ENCODE results near the gene ZMIZ1. TPM values are rescaled to one million over a fixed set of nuclear protein-coding genes. Genes with fewer than 3 reads are reported as not detected.

The ZMIZ1 gene
- total and polyA plus RNA-seq, 9 donors: 16.3 to 55.7 (median 38.1) TPM

DNA sequence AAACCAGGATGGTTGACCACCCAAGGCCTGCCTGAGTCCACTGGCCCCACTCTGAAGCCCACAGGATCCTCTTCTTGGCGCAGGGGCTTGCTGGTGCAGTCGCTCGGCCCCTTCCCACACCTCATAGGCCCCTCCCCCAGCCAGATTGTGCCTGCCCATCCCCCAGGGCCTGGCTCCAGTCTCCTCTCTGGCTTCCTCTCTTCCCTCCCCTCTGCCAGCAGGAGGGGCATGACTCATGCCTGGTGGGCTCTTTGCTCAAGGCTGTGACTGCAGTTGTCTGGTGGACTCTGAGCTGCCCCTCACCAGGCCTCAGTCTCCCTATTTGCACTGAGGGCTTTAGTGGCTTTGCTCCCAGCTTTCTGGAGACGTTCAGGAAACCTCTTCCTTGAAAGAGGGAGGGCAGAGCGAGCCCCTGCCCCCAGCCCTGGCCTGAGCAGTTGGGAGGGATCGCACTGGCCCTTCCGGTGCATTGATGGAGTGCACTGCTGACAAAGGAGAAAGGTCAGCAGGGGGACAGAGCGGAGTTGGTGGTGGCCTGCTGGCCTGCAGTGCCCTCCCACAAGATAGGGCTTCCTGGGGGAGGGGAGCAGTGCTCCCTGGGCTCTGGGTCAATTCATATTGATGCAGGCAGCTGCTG, 60.7 kb downstream of the ZMIZ1 start:
- peaks cover 93% of the 10 kb centered on the region for H3K4me1 ChIP-seq (ENCODE audit: control insufficient read depth, insufficient read depth, low read length)
- H3K36me3 ChIP-seq (ENCODE audit: control insufficient read depth, insufficient read depth, low read length): peaks cover 31% of the 10 kb centered on the region
- WGBS (ENCODE audit: insufficient coverage): 54% methylated on average over 7 of the region's 8 CpGs
- peak; percentile 46 for DNase-seq
- H3K9me3 ChIP-seq (replicated peaks; ENCODE audit: control insufficient read depth, low read depth, low read length): no peaks in the 10 kb centered on the region
- no peaks in the 10 kb centered on the region for H3K27me3 ChIP-seq (ENCODE audit: control insufficient read depth, insufficient read depth, low read length)
- H3K4me3 ChIP-seq (ENCODE audit: low read length): no peak overlapping the region
- peak overlapping the region; percentile 58 for H3K27ac ChIP-seq (ENCODE audit: low read length)

DNA sequence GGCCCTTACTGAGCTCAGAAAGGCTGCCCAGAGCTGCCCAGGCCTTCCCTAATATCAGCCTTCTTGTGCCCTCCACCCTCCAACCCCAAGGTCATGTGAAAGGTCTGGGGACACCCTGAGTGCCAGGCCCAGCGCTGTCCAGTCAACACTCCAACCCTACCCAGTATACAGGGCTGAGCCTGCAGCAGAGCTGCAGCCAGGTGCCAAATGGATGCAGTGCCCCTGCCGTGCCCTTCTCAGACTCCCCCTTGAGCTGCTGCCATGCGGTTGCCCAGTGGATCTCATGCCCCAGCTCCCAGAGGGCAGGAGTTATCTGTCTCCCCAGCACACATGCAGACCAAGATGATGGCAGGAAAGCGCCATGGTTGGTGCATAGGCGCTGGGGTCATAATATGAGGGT, 61.5 kb downstream of the ZMIZ1 start:
- DNase-seq: no peak
- Histone ChIP-seq H3K27ac (ENCODE audit: low read length) (no peak overlapping the region), H3K27me3 (ENCODE audit: control insufficient read depth, insufficient read depth, low read length) (no peaks in the 10 kb centered on the region), H3K4me1 (ENCODE audit: control insufficient read depth, insufficient read depth, low read length) (peaks cover 92% of the 10 kb centered on the region), H3K4me3 (ENCODE audit: low read length) (no peak overlapping the region), H3K9me3 (replicated peaks; ENCODE audit: control insufficient read depth, low read depth, low read length) (no peaks in the 10 kb centered on the region), H3K36me3 (ENCODE audit: control insufficient read depth, insufficient read depth, low read length) (peaks cover 24% of the 10 kb centered on the region)
- 88% methylated on average over 5 of the region's 5 CpGs for WGBS (ENCODE audit: insufficient coverage)

GRCh38 chr10:79130846-79131245, 62.1 kb downstream of the ZMIZ1 start:
- no peak for DNase-seq

GRCh38 chr10:79131836-79132631, 63.3 kb downstream of the ZMIZ1 start:
- H3K9me3 ChIP-seq (replicated peaks; ENCODE audit: control insufficient read depth, low read depth, low read length): no peaks in the 10 kb centered on the region
- H3K4me3 ChIP-seq (ENCODE audit: low read length): no peak overlapping the region
- 65% methylated on average over 6 of the region's 13 CpGs for WGBS (ENCODE audit: insufficient coverage)
- H3K4me1 ChIP-seq (ENCODE audit: control insufficient read depth, insufficient read depth, low read length): peaks cover 92% of the 10 kb centered on the region
- no peaks in the 10 kb centered on the region for H3K27me3 ChIP-seq (ENCODE audit: control insufficient read depth, insufficient read depth, low read length)
- peak overlapping the region; percentile 83 for H3K27ac ChIP-seq (ENCODE audit: low read length)
- no peak for DNase-seq
- peaks cover 13% of the 10 kb centered on the region for H3K36me3 ChIP-seq (ENCODE audit: control insufficient read depth, insufficient read depth, low read length)

More at GRCh38 chr10:79130846-79131245, 62.1 kb downstream of the ZMIZ1 start:
- Histone ChIP-seq H3K36me3 (ENCODE audit: control insufficient read depth, insufficient read depth, low read length) (peaks cover 20% of the 10 kb centered on the region), H3K27ac (ENCODE audit: low read length) (no peak overlapping the region), H3K4me3 (ENCODE audit: low read length) (no peak overlapping the region), H3K27me3 (ENCODE audit: control insufficient read depth, insufficient read depth, low read length) (no peaks in the 10 kb centered on the region), H3K9me3 (replicated peaks; ENCODE audit: control insufficient read depth, low read depth, low read length) (no peaks in the 10 kb centered on the region), H3K4me1 (ENCODE audit: control insufficient read depth, insufficient read depth, low read length) (peaks cover 92% of the 10 kb centered on the region)
- 66% methylated on average over 4 of the region's 5 CpGs for WGBS (ENCODE audit: insufficient coverage)

- H3K4me1 ChIP-seq (ENCODE audit: control insufficient read depth, insufficient read depth, low read length): peaks cover 92% of the 10 kb centered on the region
- peak overlapping the region; percentile 83 for H3K27ac ChIP-seq (ENCODE audit: low read length)
Measured at GRCh38 chr10:79132681-79133381, 64.1 kb downstream of the ZMIZ1 start.

DNA sequence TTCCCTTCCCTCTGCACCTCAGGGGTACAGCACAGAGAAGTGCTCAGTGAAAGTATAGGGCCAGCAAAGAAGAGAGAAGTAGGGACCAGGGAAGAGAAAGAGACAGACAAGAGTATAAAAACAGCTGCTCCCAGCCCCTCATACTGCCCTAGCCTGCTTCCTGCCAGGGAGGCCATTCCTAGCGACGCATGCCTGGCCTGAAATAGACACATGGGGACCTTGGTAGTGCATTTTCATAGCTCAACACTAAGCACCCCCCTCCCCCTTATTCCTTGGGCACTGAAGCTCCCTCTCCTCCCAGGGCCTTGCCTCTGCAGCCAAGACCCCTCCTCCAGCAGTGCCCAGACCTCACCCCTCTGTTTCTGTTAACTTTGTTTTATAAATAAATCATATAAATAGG, 64.7 kb downstream of the ZMIZ1 start:
- peak; percentile 75 for DNase-seq
- Histone ChIP-seq H3K4me1 (ENCODE audit: control insufficient read depth, insufficient read depth, low read length) (peaks cover 92% of the 10 kb centered on the region), H3K36me3 (ENCODE audit: control insufficient read depth, insufficient read depth, low read length) (peaks cover 9% of the 10 kb centered on the region), H3K27me3 (ENCODE audit: control insufficient read depth, insufficient read depth, low read length) (no peaks in the 10 kb centered on the region), H3K4me3 (ENCODE audit: low read length) (no peak overlapping the region), H3K9me3 (replicated peaks; ENCODE audit: control insufficient read depth, low read depth, low read length) (no peaks in the 10 kb centered on the region), H3K27ac (ENCODE audit: low read length) (peak overlapping the region; percentile 83)
- 33% methylated on average over 2 of the region's 2 CpGs for WGBS (ENCODE audit: insufficient coverage)

More at GRCh38 chr10:79132681-79133381, 64.1 kb downstream of the ZMIZ1 start:
- Histone ChIP-seq H3K36me3 (ENCODE audit: control insufficient read depth, insufficient read depth, low read length) (peaks cover 10% of the 10 kb centered on the region), H3K9me3 (replicated peaks; ENCODE audit: control insufficient read depth, low read depth, low read length) (no peaks in the 10 kb centered on the region), H3K4me3 (ENCODE audit: low read length) (no peak overlapping the region), H3K27me3 (ENCODE audit: control insufficient read depth, insufficient read depth, low read length) (no peaks in the 10 kb centered on the region)
- no CpG with 5 or more reads among the region's 7 CpGs for WGBS (ENCODE audit: insufficient coverage)
- peak; percentile 46 for DNase-seq

DNA sequence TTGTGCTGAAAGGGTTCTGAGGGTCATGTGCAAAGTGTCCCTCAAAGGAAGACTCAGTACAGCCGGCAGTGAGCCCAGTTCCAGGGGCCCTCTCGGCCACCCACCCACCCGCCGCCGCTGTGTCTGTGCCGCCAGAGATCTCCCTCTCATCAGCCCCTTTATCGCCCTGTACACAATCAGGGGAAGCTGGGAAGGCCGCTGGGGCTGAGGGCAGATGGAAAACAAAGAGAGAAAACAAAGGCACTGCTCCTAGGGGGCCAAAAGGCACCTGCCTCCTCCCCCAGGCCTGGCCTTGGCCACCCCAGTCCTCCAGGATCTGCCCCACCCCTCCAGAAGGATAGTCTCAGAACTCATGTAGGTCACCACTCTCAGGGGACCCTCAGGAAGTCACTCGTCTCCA, 67.0 kb downstream of the ZMIZ1 start:
- no peaks in the 10 kb centered on the region for H3K27me3 ChIP-seq (ENCODE audit: control insufficient read depth, insufficient read depth, low read length)
- no CpG with 5 or more reads among the region's 9 CpGs for WGBS (ENCODE audit: insufficient coverage)
- no peak for DNase-seq
- H3K36me3 ChIP-seq (ENCODE audit: control insufficient read depth, insufficient read depth, low read length): peaks cover 20% of the 10 kb centered on the region
- H3K4me3 ChIP-seq (ENCODE audit: low read length): no peak overlapping the region
- H3K9me3 ChIP-seq (replicated peaks; ENCODE audit: control insufficient read depth, low read depth, low read length): no peaks in the 10 kb centered on the region
- peaks cover 95% of the 10 kb centered on the region for H3K4me1 ChIP-seq (ENCODE audit: control insufficient read depth, insufficient read depth, low read length)
- H3K27ac ChIP-seq (ENCODE audit: low read length): peak overlapping the region; percentile 92

DNA sequence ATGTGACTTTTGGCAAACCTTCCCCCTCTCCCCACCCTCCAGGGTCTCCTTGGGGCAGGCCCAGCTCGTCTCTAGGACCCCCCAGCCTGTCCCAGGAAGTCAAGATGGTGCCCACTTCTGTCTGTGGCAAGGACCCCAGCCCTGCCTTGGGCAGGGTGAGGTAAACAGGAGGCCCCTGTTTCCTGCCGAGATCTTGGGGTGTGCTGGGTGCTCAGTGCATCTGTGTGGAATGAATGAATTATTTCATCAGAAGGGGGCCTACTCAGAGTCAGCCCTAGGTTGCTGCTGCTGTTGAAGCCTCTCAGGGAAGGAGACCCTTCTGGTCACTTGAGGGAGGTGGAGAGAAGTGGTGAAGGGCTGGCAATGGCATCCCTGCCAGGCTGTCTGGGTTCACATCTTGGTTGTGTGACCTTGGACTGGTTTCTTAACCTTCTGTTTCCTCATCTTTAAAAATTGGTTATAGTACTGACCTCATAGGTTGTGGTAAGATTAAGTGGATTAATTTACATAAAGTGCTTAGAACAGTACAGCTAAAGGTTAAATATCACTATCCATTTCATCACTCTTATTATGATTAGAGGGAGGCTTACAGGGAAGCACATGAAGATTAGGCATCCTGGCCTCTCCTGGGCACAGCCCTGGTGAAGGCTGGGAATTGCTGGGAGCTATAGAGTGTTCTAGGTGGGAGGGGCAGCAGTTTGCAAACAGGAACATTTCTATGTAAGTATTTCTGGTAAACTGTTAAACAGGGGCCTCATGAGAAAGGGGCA, 67.7 kb downstream of the ZMIZ1 start:
- Histone ChIP-seq H3K9me3 (replicated peaks; ENCODE audit: control insufficient read depth, low read depth, low read length) (no peaks in the 10 kb centered on the region), H3K4me3 (ENCODE audit: low read length) (no peak overlapping the region), H3K36me3 (ENCODE audit: control insufficient read depth, insufficient read depth, low read length) (peaks cover 17% of the 10 kb centered on the region), H3K27me3 (ENCODE audit: control insufficient read depth, insufficient read depth, low read length) (no peaks in the 10 kb centered on the region), H3K4me1 (ENCODE audit: control insufficient read depth, insufficient read depth, low read length) (peaks cover 97% of the 10 kb centered on the region), H3K27ac (ENCODE audit: low read length) (peak overlapping the region; percentile 92)
- no peak for DNase-seq
- WGBS (ENCODE audit: insufficient coverage): 75% methylated on average over 1 of the region's 2 CpGs

- no peaks in the 10 kb centered on the region for H3K27me3 ChIP-seq (ENCODE audit: control insufficient read depth, insufficient read depth, low read length)
- H3K27ac ChIP-seq (ENCODE audit: low read length): peak overlapping the region; percentile 92
- H3K36me3 ChIP-seq (ENCODE audit: control insufficient read depth, insufficient read depth, low read length): peaks cover 17% of the 10 kb centered on the region
- H3K4me3 ChIP-seq (ENCODE audit: low read length): no peak overlapping the region
- no peak for DNase-seq
- WGBS (ENCODE audit: insufficient coverage): 18% methylated on average over 6 of the region's 8 CpGs
- no peaks in the 10 kb centered on the region for H3K9me3 ChIP-seq (replicated peaks; ENCODE audit: control insufficient read depth, low read depth, low read length)
- H3K4me1 ChIP-seq (ENCODE audit: control insufficient read depth, insufficient read depth, low read length): peaks cover 98% of the 10 kb centered on the region
Measured at GRCh38 chr10:79137300-79137756, 68.6 kb downstream of the ZMIZ1 start.
